ENCODE results near the gene QRICH1. TPM values are rescaled to one million over a fixed set of nuclear protein-coding genes. Genes with fewer than 3 reads are reported as not detected.

QRICH1 gene
- total RNA-seq, 1 experiment from 2014 or later = 123 TPM

DNA sequence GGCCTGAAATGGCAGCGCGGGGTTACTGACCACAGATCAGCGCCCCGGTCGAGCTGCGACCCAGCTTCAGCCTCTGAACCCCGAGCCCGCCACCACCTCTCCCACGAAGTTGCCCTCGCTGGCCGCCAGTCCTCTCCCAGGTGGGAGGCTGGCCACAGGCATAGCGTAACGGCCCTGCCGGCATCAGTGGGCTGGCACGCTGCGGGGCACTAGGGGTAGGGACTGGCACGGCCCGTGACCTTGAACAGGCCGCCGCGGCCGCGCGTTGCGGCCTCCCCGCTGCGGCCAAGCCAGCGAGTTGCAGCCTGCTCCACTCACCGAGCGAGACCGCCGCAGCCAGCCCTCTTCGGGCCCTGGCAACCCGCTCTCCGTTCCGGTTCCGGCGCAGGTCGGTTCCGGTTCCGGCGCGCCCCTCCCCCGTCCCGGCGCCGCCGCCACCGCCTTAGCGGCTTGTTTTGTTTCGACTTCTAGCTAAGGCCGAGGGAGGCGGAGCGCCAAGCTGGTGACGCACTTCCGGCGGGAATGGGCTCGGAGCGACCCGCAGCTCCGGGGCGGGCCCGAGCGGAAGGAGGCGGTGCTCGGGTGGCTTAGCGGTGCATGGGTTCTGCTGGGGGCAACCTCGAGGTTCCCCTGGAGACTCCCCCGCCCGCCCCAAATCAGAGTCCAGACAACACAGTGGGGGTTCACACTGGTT is 26.7 kb upstream of the QRICH1 start, which contains the start of gene USP19 (continued):
- TF ChIP-seq FOXK1 (CRISPR knock-in tag; IDR thresholded peaks at IDR 0.05) (peak; percentile 97), ZNF219 (CRISPR knock-in tag; IDR thresholded peaks at IDR 0.05; ENCODE audit: borderline replicate concordance) (no peak), ZNF416 (CRISPR knock-in tag; IDR thresholded peaks at IDR 0.05) (no peak), GTF2I (CRISPR knock-in tag; conservative IDR thresholded peaks at IDR 0.05) (no peak), NFATC4 (CRISPR knock-in tag; IDR thresholded peaks at IDR 0.05) (no peak), NR3C1 (CRISPR knock-in tag; conservative IDR thresholded peaks at IDR 0.05; ENCODE audit: low read depth) (no peak), NFYB (CRISPR knock-in tag; conservative IDR thresholded peaks at IDR 0.05; ENCODE audit: low read depth) (no peak), GABPB1 (CRISPR knock-in tag; IDR thresholded peaks at IDR 0.05) (peak; percentile 81; the same call in 1 of the 2 replicates)
- TF ChIP-seq, protein P1, sequence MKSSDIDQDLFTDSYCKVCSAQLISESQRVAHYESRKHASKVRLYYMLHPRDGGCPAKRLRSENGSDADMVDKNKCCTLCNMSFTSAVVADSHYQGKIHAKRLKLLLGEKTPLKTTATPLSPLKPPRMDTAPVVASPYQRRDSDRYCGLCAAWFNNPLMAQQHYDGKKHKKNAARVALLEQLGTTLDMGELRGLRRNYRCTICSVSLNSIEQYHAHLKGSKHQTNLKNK (CRISPR knock-in tag; IDR thresholded peaks at IDR 0.05) = no peak
- TF ChIP-seq, protein P2, sequence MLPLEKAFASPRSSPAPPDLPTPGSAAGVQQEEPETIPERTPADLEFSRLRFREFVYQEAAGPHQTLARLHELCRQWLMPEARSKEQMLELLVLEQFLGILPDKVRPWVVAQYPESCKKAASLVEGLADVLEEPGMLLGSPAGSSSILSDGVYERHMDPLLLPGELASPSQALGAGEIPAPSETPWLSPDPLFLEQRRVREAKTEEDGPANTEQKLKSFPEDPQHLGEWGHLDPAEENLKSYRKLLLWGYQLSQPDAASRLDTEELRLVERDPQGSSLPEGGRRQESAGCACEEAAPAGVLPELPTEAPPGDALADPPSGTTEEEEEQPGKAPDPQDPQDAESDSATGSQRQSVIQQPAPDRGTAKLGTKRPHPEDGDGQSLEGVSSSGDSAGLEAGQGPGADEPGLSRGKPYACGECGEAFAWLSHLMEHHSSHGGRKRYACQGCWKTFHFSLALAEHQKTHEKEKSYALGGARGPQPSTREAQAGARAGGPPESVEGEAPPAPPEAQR (CRISPR knock-in tag; IDR thresholded peaks at IDR 0.05) = no peak
- TF ChIP-seq, protein P3, sequence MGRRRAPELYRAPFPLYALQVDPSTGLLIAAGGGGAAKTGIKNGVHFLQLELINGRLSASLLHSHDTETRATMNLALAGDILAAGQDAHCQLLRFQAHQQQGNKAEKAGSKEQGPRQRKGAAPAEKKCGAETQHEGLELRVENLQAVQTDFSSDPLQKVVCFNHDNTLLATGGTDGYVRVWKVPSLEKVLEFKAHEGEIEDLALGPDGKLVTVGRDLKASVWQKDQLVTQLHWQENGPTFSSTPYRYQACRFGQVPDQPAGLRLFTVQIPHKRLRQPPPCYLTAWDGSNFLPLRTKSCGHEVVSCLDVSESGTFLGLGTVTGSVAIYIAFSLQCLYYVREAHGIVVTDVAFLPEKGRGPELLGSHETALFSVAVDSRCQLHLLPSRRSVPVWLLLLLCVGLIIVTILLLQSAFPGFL (CRISPR knock-in tag; IDR thresholded peaks at IDR 0.05; ENCODE audit: borderline replicate concordance) = no peak
- TF ChIP-seq, protein P4, sequence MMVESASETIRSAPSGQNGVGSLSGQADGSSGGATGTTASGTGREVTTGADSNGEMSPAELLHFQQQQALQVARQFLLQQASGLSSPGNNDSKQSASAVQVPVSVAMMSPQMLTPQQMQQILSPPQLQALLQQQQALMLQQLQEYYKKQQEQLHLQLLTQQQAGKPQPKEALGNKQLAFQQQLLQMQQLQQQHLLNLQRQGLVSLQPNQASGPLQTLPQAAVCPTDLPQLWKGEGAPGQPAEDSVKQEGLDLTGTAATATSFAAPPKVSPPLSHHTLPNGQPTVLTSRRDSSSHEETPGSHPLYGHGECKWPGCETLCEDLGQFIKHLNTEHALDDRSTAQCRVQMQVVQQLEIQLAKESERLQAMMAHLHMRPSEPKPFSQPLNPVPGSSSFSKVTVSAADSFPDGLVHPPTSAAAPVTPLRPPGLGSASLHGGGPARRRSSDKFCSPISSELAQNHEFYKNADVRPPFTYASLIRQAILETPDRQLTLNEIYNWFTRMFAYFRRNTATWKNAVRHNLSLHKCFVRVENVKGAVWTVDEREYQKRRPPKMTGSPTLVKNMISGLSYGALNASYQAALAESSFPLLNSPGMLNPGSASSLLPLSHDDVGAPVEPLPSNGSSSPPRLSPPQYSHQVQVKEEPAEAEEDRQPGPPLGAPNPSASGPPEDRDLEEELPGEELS (CRISPR knock-in tag; IDR thresholded peaks at IDR 0.05) = peak; percentile 47
- TF ChIP-seq, protein P5, sequence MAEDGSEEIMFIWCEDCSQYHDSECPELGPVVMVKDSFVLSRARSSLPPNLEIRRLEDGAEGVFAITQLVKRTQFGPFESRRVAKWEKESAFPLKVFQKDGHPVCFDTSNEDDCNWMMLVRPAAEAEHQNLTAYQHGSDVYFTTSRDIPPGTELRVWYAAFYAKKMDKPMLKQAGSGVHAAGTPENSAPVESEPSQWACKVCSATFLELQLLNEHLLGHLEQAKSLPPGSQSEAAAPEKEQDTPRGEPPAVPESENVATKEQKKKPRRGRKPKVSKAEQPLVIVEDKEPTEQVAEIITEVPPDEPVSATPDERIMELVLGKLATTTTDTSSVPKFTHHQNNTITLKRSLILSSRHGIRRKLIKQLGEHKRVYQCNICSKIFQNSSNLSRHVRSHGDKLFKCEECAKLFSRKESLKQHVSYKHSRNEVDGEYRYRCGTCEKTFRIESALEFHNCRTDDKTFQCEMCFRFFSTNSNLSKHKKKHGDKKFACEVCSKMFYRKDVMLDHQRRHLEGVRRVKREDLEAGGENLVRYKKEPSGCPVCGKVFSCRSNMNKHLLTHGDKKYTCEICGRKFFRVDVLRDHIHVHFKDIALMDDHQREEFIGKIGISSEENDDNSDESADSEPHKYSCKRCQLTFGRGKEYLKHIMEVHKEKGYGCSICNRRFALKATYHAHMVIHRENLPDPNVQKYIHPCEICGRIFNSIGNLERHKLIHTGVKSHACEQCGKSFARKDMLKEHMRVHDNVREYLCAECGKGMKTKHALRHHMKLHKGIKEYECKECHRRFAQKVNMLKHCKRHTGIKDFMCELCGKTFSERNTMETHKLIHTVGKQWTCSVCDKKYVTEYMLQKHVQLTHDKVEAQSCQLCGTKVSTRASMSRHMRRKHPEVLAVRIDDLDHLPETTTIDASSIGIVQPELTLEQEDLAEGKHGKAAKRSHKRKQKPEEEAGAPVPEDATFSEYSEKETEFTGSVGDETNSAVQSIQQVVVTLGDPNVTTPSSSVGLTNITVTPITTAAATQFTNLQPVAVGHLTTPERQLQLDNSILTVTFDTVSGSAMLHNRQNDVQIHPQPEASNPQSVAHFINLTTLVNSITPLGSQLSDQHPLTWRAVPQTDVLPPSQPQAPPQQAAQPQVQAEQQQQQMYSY (CRISPR knock-in tag; IDR thresholded peaks at IDR 0.05) = no peak
- TF ChIP-seq, protein P6, sequence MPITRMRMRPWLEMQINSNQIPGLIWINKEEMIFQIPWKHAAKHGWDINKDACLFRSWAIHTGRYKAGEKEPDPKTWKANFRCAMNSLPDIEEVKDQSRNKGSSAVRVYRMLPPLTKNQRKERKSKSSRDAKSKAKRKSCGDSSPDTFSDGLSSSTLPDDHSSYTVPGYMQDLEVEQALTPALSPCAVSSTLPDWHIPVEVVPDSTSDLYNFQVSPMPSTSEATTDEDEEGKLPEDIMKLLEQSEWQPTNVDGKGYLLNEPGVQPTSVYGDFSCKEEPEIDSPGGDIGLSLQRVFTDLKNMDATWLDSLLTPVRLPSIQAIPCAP (CRISPR knock-in tag; IDR thresholded peaks at IDR 0.05) = peak; percentile 64; the same call in 1 of the 2 replicates
- TF ChIP-seq, protein P7, sequence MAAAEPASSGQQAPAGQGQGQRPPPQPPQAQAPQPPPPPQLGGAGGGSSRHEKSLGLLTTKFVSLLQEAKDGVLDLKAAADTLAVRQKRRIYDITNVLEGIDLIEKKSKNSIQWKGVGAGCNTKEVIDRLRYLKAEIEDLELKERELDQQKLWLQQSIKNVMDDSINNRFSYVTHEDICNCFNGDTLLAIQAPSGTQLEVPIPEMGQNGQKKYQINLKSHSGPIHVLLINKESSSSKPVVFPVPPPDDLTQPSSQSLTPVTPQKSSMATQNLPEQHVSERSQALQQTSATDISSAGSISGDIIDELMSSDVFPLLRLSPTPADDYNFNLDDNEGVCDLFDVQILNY (CRISPR knock-in tag; IDR thresholded peaks at IDR 0.05) = peak; percentile 75
- TF ChIP-seq, protein P8, sequence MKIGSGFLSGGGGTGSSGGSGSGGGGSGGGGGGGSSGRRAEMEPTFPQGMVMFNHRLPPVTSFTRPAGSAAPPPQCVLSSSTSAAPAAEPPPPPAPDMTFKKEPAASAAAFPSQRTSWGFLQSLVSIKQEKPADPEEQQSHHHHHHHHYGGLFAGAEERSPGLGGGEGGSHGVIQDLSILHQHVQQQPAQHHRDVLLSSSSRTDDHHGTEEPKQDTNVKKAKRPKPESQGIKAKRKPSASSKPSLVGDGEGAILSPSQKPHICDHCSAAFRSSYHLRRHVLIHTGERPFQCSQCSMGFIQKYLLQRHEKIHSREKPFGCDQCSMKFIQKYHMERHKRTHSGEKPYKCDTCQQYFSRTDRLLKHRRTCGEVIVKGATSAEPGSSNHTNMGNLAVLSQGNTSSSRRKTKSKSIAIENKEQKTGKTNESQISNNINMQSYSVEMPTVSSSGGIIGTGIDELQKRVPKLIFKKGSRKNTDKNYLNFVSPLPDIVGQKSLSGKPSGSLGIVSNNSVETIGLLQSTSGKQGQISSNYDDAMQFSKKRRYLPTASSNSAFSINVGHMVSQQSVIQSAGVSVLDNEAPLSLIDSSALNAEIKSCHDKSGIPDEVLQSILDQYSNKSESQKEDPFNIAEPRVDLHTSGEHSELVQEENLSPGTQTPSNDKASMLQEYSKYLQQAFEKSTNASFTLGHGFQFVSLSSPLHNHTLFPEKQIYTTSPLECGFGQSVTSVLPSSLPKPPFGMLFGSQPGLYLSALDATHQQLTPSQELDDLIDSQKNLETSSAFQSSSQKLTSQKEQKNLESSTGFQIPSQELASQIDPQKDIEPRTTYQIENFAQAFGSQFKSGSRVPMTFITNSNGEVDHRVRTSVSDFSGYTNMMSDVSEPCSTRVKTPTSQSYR (CRISPR knock-in tag; IDR thresholded peaks at IDR 0.05) = no peak
- TF ChIP-seq, protein P9, sequence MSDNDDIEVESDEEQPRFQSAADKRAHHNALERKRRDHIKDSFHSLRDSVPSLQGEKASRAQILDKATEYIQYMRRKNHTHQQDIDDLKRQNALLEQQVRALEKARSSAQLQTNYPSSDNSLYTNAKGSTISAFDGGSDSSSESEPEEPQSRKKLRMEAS (CRISPR knock-in tag; IDR thresholded peaks at IDR 0.05) = peak; percentile 84
- TF ChIP-seq, protein P10, sequence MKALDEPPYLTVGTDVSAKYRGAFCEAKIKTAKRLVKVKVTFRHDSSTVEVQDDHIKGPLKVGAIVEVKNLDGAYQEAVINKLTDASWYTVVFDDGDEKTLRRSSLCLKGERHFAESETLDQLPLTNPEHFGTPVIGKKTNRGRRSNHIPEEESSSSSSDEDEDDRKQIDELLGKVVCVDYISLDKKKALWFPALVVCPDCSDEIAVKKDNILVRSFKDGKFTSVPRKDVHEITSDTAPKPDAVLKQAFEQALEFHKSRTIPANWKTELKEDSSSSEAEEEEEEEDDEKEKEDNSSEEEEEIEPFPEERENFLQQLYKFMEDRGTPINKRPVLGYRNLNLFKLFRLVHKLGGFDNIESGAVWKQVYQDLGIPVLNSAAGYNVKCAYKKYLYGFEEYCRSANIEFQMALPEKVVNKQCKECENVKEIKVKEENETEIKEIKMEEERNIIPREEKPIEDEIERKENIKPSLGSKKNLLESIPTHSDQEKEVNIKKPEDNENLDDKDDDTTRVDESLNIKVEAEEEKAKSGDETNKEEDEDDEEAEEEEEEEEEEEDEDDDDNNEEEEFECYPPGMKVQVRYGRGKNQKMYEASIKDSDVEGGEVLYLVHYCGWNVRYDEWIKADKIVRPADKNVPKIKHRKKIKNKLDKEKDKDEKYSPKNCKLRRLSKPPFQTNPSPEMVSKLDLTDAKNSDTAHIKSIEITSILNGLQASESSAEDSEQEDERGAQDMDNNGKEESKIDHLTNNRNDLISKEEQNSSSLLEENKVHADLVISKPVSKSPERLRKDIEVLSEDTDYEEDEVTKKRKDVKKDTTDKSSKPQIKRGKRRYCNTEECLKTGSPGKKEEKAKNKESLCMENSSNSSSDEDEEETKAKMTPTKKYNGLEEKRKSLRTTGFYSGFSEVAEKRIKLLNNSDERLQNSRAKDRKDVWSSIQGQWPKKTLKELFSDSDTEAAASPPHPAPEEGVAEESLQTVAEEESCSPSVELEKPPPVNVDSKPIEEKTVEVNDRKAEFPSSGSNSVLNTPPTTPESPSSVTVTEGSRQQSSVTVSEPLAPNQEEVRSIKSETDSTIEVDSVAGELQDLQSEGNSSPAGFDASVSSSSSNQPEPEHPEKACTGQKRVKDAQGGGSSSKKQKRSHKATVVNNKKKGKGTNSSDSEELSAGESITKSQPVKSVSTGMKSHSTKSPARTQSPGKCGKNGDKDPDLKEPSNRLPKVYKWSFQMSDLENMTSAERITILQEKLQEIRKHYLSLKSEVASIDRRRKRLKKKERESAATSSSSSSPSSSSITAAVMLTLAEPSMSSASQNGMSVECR (CRISPR knock-in tag; IDR thresholded peaks at IDR 0.05; ENCODE audit: borderline replicate concordance) = peak; percentile 74; the same call in 1 of the 2 replicates

Measured in WTC11 (cell line).